Measurements from ENCODE around the gene YARS1.

YARS1 gene

DNA sequence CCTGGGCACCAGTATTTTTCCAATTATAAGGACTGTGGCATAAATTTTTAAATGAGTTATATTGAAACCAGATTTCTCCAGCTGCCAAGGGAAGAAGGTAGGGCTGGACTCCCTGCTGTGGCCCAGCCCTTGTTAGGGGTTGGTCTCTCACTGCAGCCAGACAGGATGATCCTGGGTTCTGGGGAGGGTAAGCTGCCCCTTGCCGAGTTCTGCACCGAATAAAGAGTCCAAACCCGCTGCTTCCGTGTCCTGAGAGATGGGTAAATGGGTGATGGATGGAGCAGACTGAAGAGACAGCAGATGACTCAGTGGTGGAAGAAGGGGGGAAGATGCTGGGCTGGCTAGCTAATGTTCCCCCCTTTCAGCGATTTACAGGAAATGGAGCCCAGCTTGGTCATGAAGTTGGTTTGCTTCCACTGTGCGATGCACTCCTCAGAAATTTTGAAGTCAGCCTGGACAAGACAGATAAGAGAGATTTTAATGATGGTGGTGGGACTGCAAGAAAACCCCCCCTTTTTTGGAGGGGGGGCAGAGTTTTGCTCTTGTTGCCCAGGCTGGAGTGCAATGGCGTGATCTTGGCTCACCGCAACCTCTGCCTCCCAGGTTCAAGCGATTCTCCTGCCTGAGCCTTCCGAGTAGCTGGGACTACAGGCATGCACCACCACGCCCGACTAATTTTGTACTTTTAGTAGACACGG, 41.4 kb downstream of the YARS1 start:
- DNase-seq = no peak

DNA sequence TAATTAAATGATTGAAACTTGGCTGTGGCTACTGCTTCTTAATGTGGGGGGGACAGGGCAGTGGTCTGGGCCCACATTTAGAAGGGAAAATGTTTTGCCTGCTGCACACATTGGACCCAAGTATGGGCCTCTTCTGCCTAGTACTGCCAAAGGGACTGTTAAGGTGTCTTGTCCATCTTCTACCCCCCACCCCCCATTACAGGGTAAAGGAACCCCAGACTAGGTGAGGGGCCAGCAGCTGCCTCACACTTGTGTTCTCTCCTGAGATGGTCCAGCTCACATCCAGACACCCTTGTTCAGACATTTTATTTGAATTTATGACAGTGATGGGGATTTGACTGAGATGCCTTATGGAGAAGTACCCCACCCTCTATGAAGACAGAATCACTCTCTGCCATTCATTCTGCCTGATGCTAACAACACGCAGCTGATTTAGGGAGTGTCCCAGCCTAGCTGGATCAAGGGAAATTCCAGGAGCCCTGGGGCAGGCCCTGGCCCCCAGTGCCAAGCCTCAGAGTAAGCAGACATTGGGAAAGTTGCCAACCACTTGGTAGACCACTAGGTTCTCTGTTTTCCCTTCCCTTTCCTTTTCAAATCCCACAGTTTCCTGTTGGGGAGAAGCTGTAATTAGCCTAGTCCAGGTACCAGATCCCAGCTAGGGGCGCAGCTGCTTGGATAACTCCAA, 42.1 kb downstream of the YARS1 start:
- DNase-seq = no peak

DNA sequence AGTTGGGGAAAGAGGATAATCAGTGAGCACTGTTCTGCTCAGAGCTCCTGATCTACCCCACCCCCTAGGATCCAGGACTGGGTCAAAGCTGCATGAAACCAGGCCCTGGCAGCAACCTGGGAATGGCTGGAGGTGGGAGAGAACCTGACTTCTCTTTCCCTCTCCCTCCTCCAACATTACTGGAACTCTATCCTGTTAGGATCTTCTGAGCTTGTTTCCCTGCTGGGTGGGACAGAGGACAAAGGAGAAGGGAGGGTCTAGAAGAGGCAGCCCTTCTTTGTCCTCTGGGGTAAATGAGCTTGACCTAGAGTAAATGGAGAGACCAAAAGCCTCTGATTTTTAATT, 42.7 kb downstream of the YARS1 start:
- no peak for DNase-seq

GRCh38 chr1:32773764-32774463, 43.2 kb downstream of the YARS1 start:
- DNase-seq = peak; percentile 22

GRCh38 chr1:32773018-32773763, 44.0 kb downstream of the YARS1 start:
- peak; percentile 52 for DNase-seq

- no peak for DNase-seq
These were observed 44.7 kb downstream of the YARS1 start for GRCh38 chr1:32772281-32773017.

GRCh38 chr1:32771561-32772280, 45.4 kb downstream of the YARS1 start:
- no peak for DNase-seq

GRCh38 chr1:32770741-32771548, 46.2 kb downstream of the YARS1 start:
- no peak for DNase-seq

DNA sequence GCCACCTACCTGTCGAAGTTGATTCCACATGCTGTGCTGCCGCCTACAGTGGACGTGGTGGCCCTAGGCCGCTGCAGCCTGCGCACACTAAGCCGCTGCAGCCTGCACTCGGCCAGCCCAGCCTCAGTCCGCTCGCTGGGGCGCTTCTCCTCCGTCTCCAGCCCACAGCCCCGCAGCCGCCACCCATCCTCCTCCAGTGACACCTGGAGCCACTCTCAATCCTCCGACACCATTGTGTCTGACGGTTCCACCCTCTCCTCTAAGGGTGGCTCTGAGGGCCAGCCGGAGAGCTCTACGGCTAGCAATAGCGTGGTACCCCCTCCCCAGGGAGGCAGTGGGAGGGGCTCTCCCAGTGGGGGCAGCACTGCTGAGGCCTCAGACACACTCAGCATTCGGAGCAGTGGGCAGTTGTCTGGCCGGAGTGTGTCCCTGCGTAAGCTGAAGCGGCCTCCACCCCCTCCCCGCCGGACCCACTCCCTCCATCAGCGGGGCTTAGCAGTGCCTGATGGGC, 46.9 kb downstream of the YARS1 start:
- no peak for DNase-seq

DNA sequence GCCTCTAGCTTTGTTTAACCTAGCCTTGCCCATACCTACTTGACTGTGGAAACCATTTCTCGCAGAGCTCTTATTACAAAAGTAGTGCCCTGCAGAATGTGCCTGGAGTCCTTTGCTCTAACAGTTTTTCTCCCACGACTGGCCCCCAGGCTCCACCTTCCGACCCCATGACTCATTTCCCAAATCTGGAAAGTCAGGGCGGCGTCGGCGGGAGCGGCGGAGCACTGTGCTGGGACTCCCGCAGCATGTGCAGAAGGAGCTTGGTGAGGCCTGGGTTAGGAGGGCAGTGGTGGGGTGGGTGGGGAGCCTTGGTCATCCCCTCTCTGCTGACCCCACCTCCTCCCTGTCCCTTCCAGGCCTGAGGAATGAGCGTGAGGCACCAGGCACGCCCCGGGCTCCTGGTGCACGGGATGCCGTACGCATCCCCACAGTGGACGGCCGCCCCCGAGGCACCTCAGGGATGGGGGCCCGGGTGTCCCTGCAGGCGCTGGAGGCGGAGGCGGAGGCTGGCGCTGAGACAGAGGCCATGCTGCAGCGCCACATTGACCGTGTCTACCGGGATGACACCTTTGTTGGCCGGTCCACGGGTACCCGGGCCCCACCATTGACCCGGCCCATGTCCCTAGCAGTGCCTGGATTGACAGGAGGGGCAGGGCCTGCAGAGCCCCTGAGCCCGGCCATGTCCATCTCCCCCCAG, 47.5 kb downstream of the YARS1 start:
- DNase-seq = no peak

- DNase-seq = no peak
These were observed 48.9 kb downstream of the YARS1 start for GRCh38 chr1:32768110-32768850.

- no peak for DNase-seq
These were observed 49.5 kb downstream of the YARS1 start for GRCh38 chr1:32767641-32768040.

GRCh38 chr1:32767156-32767555, 50.0 kb downstream of the YARS1 start:
- no peak for DNase-seq

- no peak for DNase-seq
These were observed 50.7 kb downstream of the YARS1 start for GRCh38 chr1:32766328-32766972.

GRCh38 chr1:32765570-32766327, 51.4 kb downstream of the YARS1 start:
- no peak for DNase-seq

DNA sequence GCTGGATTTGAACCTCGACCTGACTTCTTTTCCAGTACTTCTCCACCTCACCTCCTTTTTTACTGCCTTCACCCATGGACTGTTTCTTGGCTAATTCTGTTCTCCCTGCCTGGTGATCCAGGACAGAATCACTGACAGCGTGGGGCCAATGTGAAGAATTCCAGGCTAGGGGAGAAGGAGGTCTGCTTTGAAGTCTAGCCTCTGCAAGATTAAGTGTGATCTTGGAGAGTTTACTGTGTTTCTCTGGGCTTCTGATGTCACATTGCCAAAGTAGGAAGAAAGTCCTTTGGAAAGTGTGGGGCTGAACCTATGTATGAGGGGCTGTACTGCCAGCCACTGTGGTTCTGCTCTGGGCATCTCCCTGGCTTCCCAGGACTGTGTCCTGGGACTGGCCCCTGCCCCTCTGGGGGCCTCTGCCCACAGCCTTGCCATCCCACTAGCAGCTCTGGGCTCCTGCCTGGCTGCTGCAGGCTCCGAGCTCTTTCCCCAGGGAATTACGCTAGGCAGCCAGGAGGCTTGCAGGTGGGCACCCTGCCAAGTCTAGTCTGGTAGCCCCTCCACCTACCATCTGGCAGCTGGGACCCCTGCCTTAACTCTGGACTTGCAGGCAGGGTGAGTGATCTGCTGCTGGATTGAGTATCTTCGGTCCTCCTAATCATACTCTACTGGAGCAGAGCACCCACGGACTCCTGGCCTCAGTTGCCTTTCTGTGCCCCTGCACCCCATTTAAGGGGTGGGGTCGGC, 52.2 kb downstream of the YARS1 start:
- no peak for DNase-seq

- no peak for DNase-seq
These were observed 53.9 kb downstream of the YARS1 start for GRCh38 chr1:32763221-32763620.
